Bronchial epithelial cell (primary cell): ENCODE measurements around the gene SHANK1. TPM values are rescaled to one million over a fixed set of nuclear protein-coding genes. Genes with fewer than 3 reads are reported as not detected.

Experiments
- DNase-seq: peaks from one replicate; pipeline ENCODE4 v3.0.0-alpha.2; 2010; ENCODE audit warnings: low read depth
- FAIRE-seq: peaks from 2 replicates; lab custom pipeline; 2011; peaks lifted over from hg19 to GRCh38; lab: Jason Lieb, UNC
- H3K27me3 ChIP-seq: 2 replicates; pipeline ENCODE4 v1.5.1; 2011; ENCODE audit warnings: low read length; ENCODE audit not compliant: control insufficient read depth, insufficient read depth
- H3K36me3 ChIP-seq: 2 replicates; pipeline ENCODE4 v1.5.1; 2011; ENCODE audit warnings: low read length; ENCODE audit not compliant: control insufficient read depth, insufficient read depth
- H3K4me3 ChIP-seq: 2 replicates; pipeline ENCODE4 v1.5.1; 2011; ENCODE audit warnings: mild to moderate bottlenecking, low read depth, low read length, control low read depth
- total RNA-seq: library from RNA; depleted of rRNA; stranded (reverse); fragments of >200 nt; gene quantifications from 2 replicates; pipeline ENCODE4 v1.2.1, GENCODE V29; 2014
- TF ChIP-seq, protein P1 (sequence below): IDR thresholded peaks from 2 replicates; pipeline ENCODE4 v1.5.1; 2011; ENCODE audit warnings: mild to moderate bottlenecking, moderate library complexity, low read length, control low read depth, inconsistent platforms; ENCODE audit not compliant: insufficient read depth, severe bottlenecking

The SHANK1 gene
- total RNA-seq, 1 donor from 2014 or later = not detected

DNA sequence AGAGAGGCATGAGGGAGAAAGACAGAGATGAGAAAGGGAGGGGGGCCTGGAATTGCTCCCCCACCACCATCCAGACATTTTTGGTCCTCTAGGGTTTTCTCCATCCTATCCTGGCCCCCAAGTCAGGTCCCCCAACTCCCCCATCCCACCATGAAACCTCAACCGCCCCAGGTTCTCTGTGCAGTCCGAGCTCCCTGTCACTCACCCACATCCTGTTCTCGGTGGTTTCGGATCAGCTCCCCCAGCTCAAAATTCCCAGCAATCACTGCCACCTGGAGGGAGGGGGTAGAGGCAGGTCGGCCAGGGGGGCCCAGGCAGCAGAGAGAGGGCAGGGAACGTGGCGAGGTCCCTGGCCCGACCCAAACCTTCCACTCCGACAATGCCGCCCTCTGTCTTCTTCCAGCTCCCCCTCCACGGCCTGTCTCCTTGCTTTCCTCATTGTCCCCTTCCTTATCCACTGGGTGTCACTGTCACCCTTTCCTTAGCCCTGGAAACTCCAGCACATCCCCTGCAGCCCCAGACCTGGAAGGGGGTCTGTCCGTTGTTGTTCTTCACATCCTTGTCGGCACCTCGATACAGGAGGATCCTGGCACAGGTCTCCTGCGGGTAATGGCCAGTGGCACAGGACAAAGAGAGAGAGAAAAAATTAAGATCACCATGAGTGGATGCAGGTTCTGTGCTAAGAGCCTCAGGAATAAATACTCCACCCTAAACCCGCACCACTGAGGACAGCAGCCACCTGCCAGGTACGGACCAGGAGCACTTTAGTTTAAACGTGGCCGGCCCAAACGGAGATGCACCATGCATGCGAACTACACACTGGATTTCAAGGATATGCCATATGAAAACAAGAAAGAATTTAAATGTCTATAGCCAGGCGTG lies 15.4 kb downstream of the SHANK1 start:
- Histone ChIP-seq H3K36me3 (no peaks in the 10 kb centered on the region), H3K27me3 (no peaks in the 10 kb centered on the region), H3K4me3 (no peak overlapping the region)
- no peak for FAIRE-seq
- TF ChIP-seq, protein P1, sequence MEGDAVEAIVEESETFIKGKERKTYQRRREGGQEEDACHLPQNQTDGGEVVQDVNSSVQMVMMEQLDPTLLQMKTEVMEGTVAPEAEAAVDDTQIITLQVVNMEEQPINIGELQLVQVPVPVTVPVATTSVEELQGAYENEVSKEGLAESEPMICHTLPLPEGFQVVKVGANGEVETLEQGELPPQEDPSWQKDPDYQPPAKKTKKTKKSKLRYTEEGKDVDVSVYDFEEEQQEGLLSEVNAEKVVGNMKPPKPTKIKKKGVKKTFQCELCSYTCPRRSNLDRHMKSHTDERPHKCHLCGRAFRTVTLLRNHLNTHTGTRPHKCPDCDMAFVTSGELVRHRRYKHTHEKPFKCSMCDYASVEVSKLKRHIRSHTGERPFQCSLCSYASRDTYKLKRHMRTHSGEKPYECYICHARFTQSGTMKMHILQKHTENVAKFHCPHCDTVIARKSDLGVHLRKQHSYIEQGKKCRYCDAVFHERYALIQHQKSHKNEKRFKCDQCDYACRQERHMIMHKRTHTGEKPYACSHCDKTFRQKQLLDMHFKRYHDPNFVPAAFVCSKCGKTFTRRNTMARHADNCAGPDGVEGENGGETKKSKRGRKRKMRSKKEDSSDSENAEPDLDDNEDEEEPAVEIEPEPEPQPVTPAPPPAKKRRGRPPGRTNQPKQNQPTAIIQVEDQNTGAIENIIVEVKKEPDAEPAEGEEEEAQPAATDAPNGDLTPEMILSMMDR = no peak
- DNase-seq = no peak

DNA sequence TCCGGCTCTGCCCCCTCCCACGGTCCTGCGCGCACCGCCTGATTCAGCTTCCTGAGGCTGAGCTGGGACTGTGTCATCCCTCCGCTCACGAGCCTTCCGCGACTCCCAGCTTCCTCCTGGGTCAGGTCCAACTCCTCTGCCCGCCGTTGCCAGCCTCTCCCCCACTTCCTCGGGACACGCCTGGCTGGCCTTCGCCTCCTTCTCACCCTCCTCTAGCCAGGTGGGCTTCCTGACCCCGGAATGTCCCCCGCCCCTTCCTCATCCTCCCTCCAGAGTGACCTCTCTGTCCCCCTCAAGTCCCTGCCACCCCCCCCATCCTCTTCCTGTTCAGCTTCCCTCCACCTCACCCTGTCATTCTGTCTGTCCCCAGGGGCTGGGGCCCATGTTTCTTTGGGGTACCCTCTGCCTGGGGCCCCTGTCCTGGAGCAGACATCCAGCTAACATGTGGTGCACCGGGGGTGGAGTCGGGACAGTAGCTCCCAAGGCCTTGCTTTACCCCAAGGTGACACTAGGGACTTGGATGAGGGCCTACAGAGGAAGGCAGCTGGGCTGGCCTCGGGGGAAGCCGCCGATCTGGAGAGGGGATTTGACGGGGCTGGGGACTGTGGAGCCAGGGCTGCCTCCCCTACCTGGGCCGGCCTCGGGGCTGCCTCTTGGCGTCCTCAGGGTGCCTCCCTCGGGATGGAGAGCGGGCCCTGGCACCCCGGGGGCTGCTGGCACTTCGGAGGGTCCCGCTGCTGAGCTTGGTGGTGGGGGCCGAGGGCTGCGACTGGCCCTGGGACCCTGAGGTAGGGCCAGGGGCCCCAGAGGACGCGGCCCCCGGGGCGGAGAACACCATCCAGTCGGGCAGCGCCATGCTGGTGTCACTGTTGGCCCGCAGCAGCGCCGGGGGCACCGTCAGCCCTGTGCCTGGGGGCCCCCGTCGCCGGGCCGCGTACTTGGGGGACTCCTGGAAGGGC lies 16.5 kb downstream of the SHANK1 start:
- DNase-seq = no peak
- no peak overlapping the region for H3K4me3 ChIP-seq
- TF ChIP-seq, protein P1 = no peak
- no peaks in the 10 kb centered on the region for H3K36me3 ChIP-seq
- no peak for FAIRE-seq
- H3K27me3 ChIP-seq = no peaks in the 10 kb centered on the region

DNA sequence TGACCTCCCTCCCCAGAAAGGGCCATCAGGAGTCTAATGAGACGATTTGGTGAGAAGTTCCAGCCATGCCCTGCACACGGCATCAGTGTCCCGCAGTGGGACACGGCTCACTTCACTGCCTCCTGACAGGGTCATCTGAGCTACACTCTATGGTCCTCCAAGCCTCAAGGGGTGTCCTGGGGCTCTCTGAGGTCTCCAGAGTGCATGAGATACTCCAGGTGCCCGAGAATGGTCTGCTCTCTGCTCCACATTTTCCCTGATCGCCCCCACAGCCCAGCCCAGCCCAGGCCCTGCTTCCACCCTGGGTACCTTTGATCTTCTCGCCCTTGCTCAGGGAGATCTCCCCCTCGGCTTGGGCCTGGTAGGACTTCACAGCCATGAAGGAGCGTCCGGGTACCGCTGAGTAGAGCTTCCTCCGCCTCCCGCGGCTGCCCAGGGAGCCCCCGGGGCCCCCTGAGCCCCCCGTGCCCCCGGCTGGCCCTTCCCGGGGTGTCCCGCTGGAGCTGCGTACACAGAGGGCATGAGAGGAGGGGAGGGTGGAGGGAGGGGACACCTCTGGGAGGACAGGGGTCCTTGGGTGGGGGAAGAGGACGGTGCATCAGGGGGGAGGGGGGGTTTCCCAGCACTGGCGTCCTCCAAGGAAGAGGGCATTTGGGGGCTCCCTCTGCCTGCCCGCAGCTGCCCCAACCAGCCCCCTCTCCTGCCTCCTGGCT lies 17.3 kb downstream of the SHANK1 start:
- no peak for DNase-seq
- Histone ChIP-seq H3K27me3 (no peaks in the 10 kb centered on the region), H3K4me3 (no peak overlapping the region), H3K36me3 (no peaks in the 10 kb centered on the region)
- no peak for FAIRE-seq
- TF ChIP-seq, protein P1 = no peak

DNA sequence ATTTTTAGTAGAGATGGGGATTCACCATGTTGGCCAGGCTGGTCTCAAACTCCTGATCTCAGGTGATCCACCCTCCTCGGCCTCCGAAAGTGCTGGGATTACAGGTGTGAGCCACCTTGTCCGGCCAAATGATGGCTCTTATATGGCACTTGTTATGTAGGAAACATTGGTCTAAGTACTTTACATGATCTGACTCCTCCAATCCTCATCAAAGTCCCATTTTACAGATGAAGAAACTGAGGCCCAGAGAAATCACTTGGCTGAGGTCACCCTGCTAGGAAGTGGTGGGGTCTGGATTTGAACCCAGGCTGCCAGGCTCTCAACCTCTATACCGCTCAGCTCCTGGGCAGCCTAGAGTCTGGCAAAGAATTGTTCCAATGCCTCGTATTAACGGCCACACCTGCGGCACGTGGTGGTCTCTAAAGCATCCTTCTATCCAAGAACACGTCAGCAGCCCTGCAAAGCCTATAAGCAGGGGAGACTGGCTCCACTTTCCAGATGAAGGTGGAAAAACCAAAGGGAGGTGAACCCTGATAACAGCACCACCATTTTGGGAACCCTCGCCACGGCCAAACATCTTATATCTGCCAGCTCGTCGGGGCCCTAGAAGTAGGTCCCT lies 18.1 kb downstream of the SHANK1 start:
- TF ChIP-seq, protein P1 = no peak
- no peak for DNase-seq
- Histone ChIP-seq H3K4me3 (no peak overlapping the region), H3K36me3 (no peaks in the 10 kb centered on the region), H3K27me3 (no peaks in the 10 kb centered on the region)
- no peak for FAIRE-seq
